Stimulated activated CD4-positive, alpha-beta T cell treated with anti-CD3 and anti-CD28 coated beads, Interleukin-4, amount 100 ng/mL, for 24 hours (primary cell): Measurements from ENCODE around the gene KLF7.

Experiments used
- DNase-seq: peaks from one replicate; pipeline ENCODE4 v3.0.0-alpha.2; 2020

The KLF7 gene

GRCh38 chr2:207166349-207167098 is 776 bp upstream of the KLF7 start:
- DNase-seq: peak; percentile 71

- peak; percentile 96 for DNase-seq
Observed at GRCh38 chr2:207166039-207166348, 246 bp upstream of the KLF7 start.

DNA sequence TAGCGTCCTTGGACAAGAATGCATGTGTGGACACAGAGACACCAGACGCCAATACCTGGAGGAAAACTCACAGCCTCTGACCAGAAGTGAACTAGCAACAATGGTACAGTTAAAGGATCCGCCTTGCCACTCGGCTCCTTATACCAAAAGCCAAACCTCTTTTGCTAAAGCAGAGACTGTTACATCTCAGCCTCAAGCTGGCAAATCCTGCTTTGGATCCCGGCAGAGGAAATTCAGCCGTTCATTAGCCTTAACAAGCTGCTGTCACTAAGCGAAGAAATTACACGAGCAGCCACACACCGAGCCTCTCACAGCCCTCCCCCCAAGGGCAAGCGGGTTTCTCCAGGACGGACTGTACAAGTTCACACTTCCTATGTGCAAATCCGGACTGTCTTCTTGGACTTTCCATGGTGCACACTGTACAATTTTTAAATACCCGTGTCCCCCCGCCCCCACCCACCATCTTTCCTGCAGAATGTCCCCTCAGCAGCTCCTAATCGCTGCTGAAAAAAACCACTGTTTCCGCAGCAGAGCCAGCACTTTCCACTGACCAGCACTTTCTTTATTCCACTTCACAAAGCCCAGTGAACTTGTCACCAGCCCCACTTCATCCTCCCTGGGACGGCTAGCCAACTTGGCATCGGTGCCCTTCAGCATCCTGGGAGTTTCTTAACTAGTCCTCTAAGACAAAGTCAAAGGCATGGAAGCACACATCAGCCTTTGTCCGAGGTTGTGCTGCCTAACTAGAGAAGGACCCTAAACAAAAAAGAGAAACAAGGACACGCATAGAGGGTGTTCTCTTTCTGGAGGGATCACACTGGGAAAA is 1.5 kb downstream of the KLF7 start:
- peak; percentile 32 for DNase-seq

- no peak for DNase-seq
Observed at GRCh38 chr2:207163756-207164005, 2.1 kb downstream of the KLF7 start.

- peak; percentile 61 for DNase-seq
Observed at GRCh38 chr2:207163053-207163755, 2.5 kb downstream of the KLF7 start.

DNA sequence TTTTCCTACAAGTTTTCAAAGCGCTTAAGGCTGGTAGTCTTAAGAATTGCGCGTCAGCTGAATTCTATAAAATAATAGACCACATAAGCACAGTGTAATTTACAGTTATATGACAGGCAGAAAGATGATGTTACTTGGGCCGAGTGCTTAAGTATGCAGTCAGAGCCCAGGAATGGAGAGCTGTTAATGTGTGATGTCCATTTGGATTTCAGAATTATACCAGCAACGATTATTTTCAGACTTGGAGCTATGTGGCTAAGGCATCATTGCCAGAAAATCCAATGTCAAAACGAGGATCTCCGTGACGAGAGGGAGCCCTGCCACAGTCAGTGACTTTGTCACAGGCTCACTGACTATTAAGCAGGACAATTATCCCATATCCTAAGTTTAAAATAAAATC is 3.4 kb downstream of the KLF7 start:
- DNase-seq: no peak

DNA sequence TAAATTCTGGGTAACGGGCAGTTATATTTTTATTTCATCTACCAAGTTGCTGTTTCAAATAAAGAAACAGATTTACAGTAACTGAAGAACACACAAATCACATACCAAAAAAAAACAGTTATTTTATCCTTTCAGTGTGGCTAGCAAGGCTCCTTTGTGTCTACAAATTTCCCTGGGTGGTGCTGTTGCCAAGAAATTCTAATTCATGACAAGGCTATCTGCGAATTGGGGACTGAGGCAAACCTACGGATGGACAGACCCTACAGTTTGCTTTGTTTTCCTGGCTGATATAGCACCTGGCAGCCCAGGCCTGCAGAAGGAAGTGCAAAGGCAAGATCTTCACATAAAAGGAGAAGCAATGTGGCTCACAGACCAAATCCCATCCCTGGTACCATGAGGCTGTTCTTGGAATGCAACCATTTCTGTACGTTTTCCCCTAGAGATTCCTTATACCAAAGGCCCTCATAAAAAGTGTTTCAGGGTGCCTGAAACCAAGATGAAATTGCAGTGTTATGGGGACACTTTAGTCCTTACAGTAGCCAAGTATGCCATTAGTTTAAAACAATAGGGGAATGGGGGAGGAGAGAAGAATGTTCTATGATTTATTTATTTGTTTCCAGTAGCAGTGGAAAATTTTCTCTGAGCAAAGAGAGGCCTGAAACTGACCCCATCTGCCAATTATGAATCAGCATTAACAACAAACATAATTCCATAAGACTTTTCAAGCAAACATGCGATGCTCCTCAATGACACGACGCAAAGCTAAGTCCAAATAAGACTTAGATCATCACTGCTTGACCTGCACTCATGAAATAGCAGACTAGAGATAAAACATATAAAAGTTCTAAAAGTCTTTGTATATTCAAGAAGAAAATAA is 4.3 kb downstream of the KLF7 start:
- DNase-seq: no peak

DNA sequence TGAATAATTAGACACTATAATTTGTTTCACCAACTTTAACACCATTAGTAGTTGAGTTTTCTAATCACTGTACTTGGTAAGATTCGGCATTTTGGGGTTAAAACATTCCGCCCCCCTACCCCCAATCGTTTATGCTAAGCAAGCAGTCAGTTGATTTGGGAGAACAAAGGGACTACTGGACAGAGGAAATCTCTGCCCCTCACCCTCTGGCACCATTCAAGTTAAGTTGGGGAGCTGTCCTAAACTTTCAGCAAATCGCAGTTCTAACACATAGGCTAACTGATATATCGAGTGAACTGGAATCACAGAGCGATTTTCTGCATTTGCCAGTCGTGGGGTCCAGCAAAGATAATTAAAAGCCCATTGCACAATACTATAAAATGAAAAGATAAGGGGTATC is 5.6 kb downstream of the KLF7 start:
- no peak for DNase-seq

DNA sequence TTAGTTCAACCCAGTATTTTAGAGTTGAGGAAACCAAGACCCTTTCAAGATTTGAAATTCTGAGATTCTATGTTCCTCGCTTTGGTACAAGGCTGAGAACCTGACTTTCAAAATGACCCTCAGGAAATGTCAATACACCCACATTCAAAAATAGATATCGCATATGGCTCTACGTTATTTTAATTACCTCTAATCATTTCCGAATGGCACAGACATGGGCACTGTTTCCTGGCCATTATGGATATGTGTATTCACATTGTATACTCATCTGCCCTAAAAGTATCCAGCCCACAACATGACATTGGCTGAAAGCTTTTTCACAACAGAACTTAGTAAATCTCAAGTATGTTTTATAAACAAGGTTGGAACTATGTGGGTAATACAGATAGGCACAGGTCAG is 6.7 kb downstream of the KLF7 start:
- DNase-seq: no peak

- DNase-seq: no peak
Observed at GRCh38 chr2:207157731-207158130, 8.0 kb downstream of the KLF7 start.

- DNase-seq: no peak
Observed at GRCh38 chr2:207157162-207157481, 8.6 kb downstream of the KLF7 start.

GRCh38 chr2:207156451-207157161 is 9.1 kb downstream of the KLF7 start:
- DNase-seq: peak; percentile 25

DNA sequence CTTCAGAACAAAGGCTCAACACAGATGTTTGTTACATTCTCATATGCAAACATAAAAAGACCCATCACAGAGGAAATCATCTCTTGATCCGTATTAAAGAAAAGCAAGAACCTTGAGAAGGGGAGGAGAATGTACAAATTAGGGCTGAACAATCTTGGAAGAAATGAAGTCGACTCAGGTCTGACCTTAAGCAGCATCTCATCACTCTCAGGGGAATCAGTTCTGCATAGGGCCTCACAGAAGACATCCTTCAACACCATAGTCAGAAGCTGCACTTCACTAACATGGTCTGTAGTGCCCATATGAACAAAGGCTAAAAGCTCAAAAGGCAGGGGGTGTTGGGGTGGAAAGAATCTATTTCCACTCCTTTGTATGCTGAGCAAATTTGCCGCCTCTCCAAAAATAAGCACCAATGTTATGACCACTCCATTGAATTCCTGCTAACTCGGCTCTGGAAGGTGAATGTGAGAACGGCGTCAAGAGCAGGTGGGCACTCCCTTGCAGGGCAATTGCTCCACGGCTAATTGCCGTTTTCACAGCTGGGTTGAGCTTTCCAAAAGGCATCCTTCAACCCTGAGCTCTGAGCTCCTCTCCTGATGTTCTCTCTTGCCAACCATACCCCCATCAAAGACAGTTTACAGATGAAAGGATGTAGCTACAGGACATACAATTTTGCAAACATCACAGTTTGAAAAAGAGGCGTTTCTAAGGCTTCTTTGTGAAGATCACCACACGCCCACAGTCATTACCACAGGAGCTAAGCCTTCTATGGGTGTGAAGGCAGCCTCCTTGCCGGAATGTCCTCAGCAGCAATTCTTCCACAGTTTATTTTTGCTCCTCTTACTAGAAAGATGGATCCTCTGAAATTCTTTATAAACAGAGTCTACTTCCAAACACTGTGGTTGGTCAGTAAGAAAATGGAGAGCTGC is 10.0 kb downstream of the KLF7 start:
- DNase-seq: no peak

GRCh38 chr2:207154556-207155510 is 10.9 kb downstream of the KLF7 start:
- DNase-seq: no peak

DNA sequence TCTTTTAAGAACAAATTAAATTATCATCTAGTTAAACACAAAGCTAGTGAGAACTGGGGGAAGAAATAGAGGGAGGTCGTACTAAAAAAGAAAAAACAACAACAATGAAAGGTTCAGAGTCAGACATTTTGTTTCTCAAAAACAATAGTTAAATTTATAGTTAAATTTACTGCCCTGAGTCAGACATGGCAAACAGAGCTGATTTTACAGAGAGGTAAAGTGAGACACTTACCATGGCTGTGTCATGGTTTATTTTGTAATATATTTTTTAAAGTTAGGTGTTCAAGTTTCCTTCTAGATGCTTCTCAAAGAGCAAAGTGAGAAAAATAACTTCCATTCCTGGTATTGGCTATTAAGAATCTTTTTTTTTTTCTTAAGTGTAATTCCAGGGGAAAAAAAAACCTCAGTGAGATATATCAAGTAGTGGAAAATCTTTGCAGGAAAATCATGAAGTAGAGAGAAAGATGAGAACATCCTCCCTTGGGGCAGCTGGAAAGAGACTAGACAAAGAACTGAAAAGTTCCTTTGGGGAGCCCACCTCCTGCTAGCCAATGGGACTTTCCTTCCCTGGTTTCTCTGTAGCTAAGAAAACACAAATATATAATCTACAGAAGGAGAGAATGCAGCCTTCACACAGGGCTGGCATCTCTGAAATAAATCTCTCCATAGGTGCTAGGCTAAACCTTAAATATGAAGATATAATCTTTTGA is 12.3 kb downstream of the KLF7 start:
- DNase-seq: no peak

- no peak for DNase-seq
Observed at GRCh38 chr2:207151048-207151447, 14.7 kb downstream of the KLF7 start.

- no peak for DNase-seq
Observed at GRCh38 chr2:207150284-207150683, 15.5 kb downstream of the KLF7 start.

- DNase-seq: peak; percentile 47
Observed at GRCh38 chr2:207149249-207150213, 16.2 kb downstream of the KLF7 start.
